SK-N-SH (cell line): ENCODE measurements around the gene LAMTOR2. TPM values are rescaled to one million over a fixed set of nuclear protein-coding genes. Genes with fewer than 3 reads are reported as not detected.

Experiments
- CTCF ChIA-PET: fragments of 300-600, 350-600 bp; formaldehyde crosslinking; extraction: SDS; loops from one replicate; lab custom pipeline; 2021; lab: Yijun Ruan, JAX
- POLR2A ChIA-PET: fragments of 350-600 bp; sonication (Branson Sonifier 250); formaldehyde crosslinking; extraction: SDS; loops from one replicate; lab custom pipeline; 2020; ENCODE audit warnings: antibody characterized with exemption, inconsistent platforms; lab: Yijun Ruan, JAX
- DNase-seq: peaks from one replicate; pipeline ENCODE4 v3.0.0; 2012
- H2AFZ ChIP-seq: fragments of 200-600 bp; sonication (generic); 2 replicates; pipeline ENCODE4 v1.8.1; 2016; ENCODE audit warnings: antibody characterized with exemption, mild to moderate bottlenecking, low read depth
- H3F3A ChIP-seq: fragments of 200-600 bp; sonication (generic); replicated peaks from 2 replicates; pipeline ENCODE3; 2016; ENCODE audit warnings: antibody characterized with exemption, mild to moderate bottlenecking; ENCODE audit not compliant: insufficient read depth
- H3K27ac ChIP-seq, 2 experiments: fragments of 200-500 bp in 1 of 2; fragments of 200-600 bp in 1 of 2; sonication (Bioruptor generic) in 1 of 2; sonication (generic), shearing (Covaris generic) in 1 of 2; 2 replicates each; pipeline versions ENCODE4 v1.5.1 to v1.6.1; 2014 to 2016; ENCODE audit warnings: low read depth in 2 of 2, inconsistent platforms in 1 of 2, low read length in 1 of 2, mild to moderate bottlenecking in 1 of 2, mixed read lengths in 1 of 2
- H3K27me3 ChIP-seq: fragments of 200-600 bp; sonication (generic), shearing (Covaris generic); 2 replicates; pipeline ENCODE4 v1.6.1; 2016; ENCODE audit warnings: mixed run types; ENCODE audit not compliant: insufficient read depth
- H3K36me3 ChIP-seq, 2 experiments: fragments of 200-500 bp in 1 of 2; fragments of 200-600 bp in 1 of 2; sonication (Bioruptor generic) in 1 of 2; sonication (generic) in 1 of 2; replicated peaks in 1 of 2; 2 replicates each; pipeline versions ENCODE3 to v1.5.1; 2014 to 2016; ENCODE audit warnings: low read length in 1 of 2, mild to moderate bottlenecking in 1 of 2; ENCODE audit not compliant: insufficient read depth in 2 of 2, control insufficient read depth in 1 of 2
- H3K4me1 ChIP-seq, 2 experiments: fragments of 200-500 bp in 1 of 2; fragments of 200-600 bp in 1 of 2; sonication (Bioruptor generic) in 1 of 2; sonication (generic), shearing (Covaris generic) in 1 of 2; 2 replicates each; pipeline versions ENCODE4 v1.5.1 to v1.6.1; 2014 to 2016; ENCODE audit warnings: low read depth in 1 of 2, low read length in 1 of 2, mixed run types in 1 of 2; ENCODE audit not compliant: insufficient read depth in 2 of 2, control insufficient read depth in 1 of 2
- H3K4me2 ChIP-seq: fragments of 200-600 bp; sonication (generic), shearing (Covaris generic); 2 replicates; pipeline ENCODE4 v1.6.1; 2017; ENCODE audit warnings: mixed run types
- H3K4me3 ChIP-seq, 2 experiments: fragments of 200-500 bp in 1 of 2; fragments of 200-600 bp in 1 of 2; sonication (Bioruptor generic) in 1 of 2; sonication (generic), shearing (Covaris generic) in 1 of 2; 2 replicates each; pipeline versions ENCODE4 v1.5.1 to v1.8.1; 2014 to 2016; ENCODE audit warnings: low read depth in 2 of 2, inconsistent platforms in 1 of 2, low read length in 1 of 2, mild to moderate bottlenecking in 1 of 2, mixed read lengths in 1 of 2, moderate library complexity in 1 of 2
- H3K79me2 ChIP-seq: fragments of 200-600 bp; sonication (generic); 2 replicates; pipeline ENCODE4 v1.8.1; 2017; ENCODE audit warnings: mild to moderate bottlenecking; ENCODE audit not compliant: insufficient read depth
- H3K9ac ChIP-seq: fragments of 200-600 bp; sonication (generic); 2 replicates; pipeline ENCODE4 v1.6.1; 2017; ENCODE audit warnings: mixed run types
- H3K9me2 ChIP-seq: fragments of 200-600 bp; sonication (generic); 2 replicates; pipeline ENCODE4 v1.6.1; 2017; ENCODE audit warnings: mixed run types
- H3K9me3 ChIP-seq: fragments of 200-600 bp; sonication (generic); 2 replicates; pipeline ENCODE4 v1.6.1; 2017; ENCODE audit warnings: mixed run types, mild to moderate bottlenecking, moderate library complexity
- H4K20me1 ChIP-seq: fragments of 200-600 bp; sonication (generic); 2 replicates; pipeline ENCODE4 v1.6.1; 2017; ENCODE audit warnings: mild to moderate bottlenecking, mixed run types; ENCODE audit not compliant: insufficient read depth
- ELF1 ChIP-seq: IDR thresholded peaks from 2 replicates; pipeline ENCODE4 v1.4.0; 2012
- EP300 ChIP-seq, 2 experiments: IDR thresholded peaks; 2 replicates each; pipeline versions ENCODE4 v1.4.0 to v1.6.1; 2012; ENCODE audit warnings: borderline replicate concordance in 1 of 2, low read depth in 1 of 2, low read length in 1 of 2
- EZH2phosphoT487 ChIP-seq: fragments of 200-600 bp; sonication (generic); IDR thresholded peaks from 2 replicates; pipeline ENCODE4 v1.6.1; 2017; ENCODE audit warnings: low read depth, mixed run types, mild to moderate bottlenecking, antibody characterized with exemption, moderate library complexity, borderline replicate concordance
- FOSL2 ChIP-seq: IDR thresholded peaks from 2 replicates; pipeline ENCODE4 v1.4.0; 2012; ENCODE audit warnings: low read depth, mild to moderate bottlenecking, moderate library complexity, borderline replicate concordance
- FOXJ3 ChIP-seq: sonication (generic); formaldehyde crosslinking; IDR thresholded peaks from 2 replicates; pipeline ENCODE4 v1.5.1; 2020; ENCODE audit warnings: mild to moderate bottlenecking, missing genetic modification reagents
- JUND ChIP-seq: IDR thresholded peaks from 2 replicates; pipeline ENCODE4 v1.4.0; 2012
- MAX ChIP-seq: IDR thresholded peaks from 2 replicates; pipeline ENCODE4 v1.4.0; 2012; ENCODE audit warnings: low read depth
- MEF2A ChIP-seq: IDR thresholded peaks from 2 replicates; pipeline ENCODE4 v1.4.0; 2012; ENCODE audit warnings: low read depth, borderline replicate concordance
- MXI1 ChIP-seq: IDR thresholded peaks from 2 replicates; pipeline ENCODE4 v1.6.1; 2012; ENCODE audit warnings: mild to moderate bottlenecking, low read depth, low read length, improper control_type of control experiment
- POLR2AphosphoS5 ChIP-seq: IDR thresholded peaks from 2 replicates; pipeline ENCODE4 v1.6.1; 2012; ENCODE audit warnings: low read depth, low read length
- RAD21 ChIP-seq: IDR thresholded peaks from 2 replicates; pipeline ENCODE4 v1.6.1; 2012; ENCODE audit warnings: mild to moderate bottlenecking, low read length
- REST ChIP-seq: IDR thresholded peaks from 2 replicates; pipeline ENCODE4 v1.6.1; 2012; ENCODE audit warnings: mild to moderate bottlenecking, low read depth, low read length, moderate library complexity
- RXRA ChIP-seq: IDR thresholded peaks from 2 replicates; pipeline ENCODE4 v1.4.0; 2012; ENCODE audit warnings: low read depth, mild to moderate bottlenecking, borderline replicate concordance
- SMC3 ChIP-seq: IDR thresholded peaks from 2 replicates; pipeline ENCODE4 v1.6.1; 2012; ENCODE audit warnings: low read depth, low read length, improper control_type of control experiment
- USF1 ChIP-seq: IDR thresholded peaks from 2 replicates; pipeline ENCODE4 v1.4.0; 2012; ENCODE audit warnings: low read depth, borderline replicate concordance
- WGBS: methylation state at CpG from one replicate; pipeline ENCODE4 v1.1.6; 2017; ENCODE audit warnings: low lambda C conversion rate; 5-methylcytosine and 5-hydroxymethylcytosine counted together
- polyA plus RNA-seq, 3 experiments: library from polyadenylated mRNA; depleted of rRNA; stranded (reverse); fragments of >200 nt; gene quantifications; 2 replicates each; pipeline ENCODE4 v1.2.3, GENCODE V29; 2012

LAMTOR2 gene
- polyA plus RNA-seq, 1 of the 3 experiments (the other 2 are of a cell fraction) = 230 TPM

GRCh38 chr1:156004843-156005584 is 49.6 kb upstream of the LAMTOR2 start:
- Histone ChIP-seq H3K27me3 (no peaks in the 10 kb centered on the region), H3K36me3 (peaks cover 12% of the 10 kb centered on the region in 2 experiments), H4K20me1 (no peaks in the 10 kb centered on the region; the same call in 1 of the 2 replicates), H3K79me2 (no peaks in the 10 kb centered on the region), H3K4me1 (peaks cover 0 to 8% of the 10 kb centered on the region in 2 experiments; a peak in 1 of 4 replicates), H3K4me2 (no peak overlapping the region), H3K27ac (no peak overlapping the region), H3F3A (peaks cover 33% of the 10 kb centered on the region), H3K9me3 (no peaks in the 10 kb centered on the region), H3K9me2 (no peaks in the 10 kb centered on the region), H2AFZ (no peak overlapping the region), H3K9ac (no peak overlapping the region), H3K4me3 (no peak overlapping the region)
- ChIA-PET CTCF (interaction anchor here (0.7 to 5.3 kb wide), 6 partner anchors 9 to 837 kb away, joined by 3 to 61 read pairs (median 3); no protein-coding TSS in a partner anchor), POLR2A (no interaction called here)
- TF ChIP-seq JUND = no peak
- TF ChIP-seq MEF2A = no peak
- TF ChIP-seq MXI1 = no peak
- TF ChIP-seq ELF1 = no peak
- TF ChIP-seq USF1 = no peak
- DNase-seq = no peak
- WGBS = 87% methylated on average over 4 of the region's 4 CpGs

- Histone ChIP-seq H3K4me2 (no peak overlapping the region), H3K27me3 (no peaks in the 10 kb centered on the region), H3K36me3 (peaks cover 26 to 29% of the 10 kb centered on the region in 2 experiments)
- 83% methylated on average over 6 of the region's 7 CpGs for WGBS
- TF ChIP-seq EZH2phosphoT487 = no peak
- TF ChIP-seq RXRA = no peak
- TF ChIP-seq MAX = no peak
- TF ChIP-seq REST = no peak
- TF ChIP-seq FOSL2 = no peak
- TF ChIP-seq FOXJ3 (CRISPR knock-in tag) = no peak
- TF ChIP-seq RAD21 = no peak
- TF ChIP-seq EP300 (IDR thresholded peaks at IDR 0.05; ENCODE audit: borderline replicate concordance in 1 of 2, low read depth in 1 of 2, low read length in 1 of 2) = no peak
- no peak for TF ChIP-seq MEF2A
- TF ChIP-seq POLR2AphosphoS5 = no peak; the same call in 1 of the 2 replicates
- TF ChIP-seq ELF1 = no peak
- no peak for TF ChIP-seq SMC3
- TF ChIP-seq, all 33 proteins: peak for 0
- H3K79me2 ChIP-seq = no peaks in the 10 kb centered on the region
- no peak overlapping the region for H2AFZ ChIP-seq
- peaks cover 47% of the 10 kb centered on the region for H3F3A ChIP-seq
- no peaks in the 10 kb centered on the region for H3K9me3 ChIP-seq
- DNase-seq = no peak
- no peaks in the 10 kb centered on the region; the same call in 1 of the 2 replicates for H4K20me1 ChIP-seq
- H3K27ac ChIP-seq = no peak overlapping the region
- peaks cover 0 to 6% of the 10 kb centered on the region in 2 experiments; a peak in 1 of 4 replicates for H3K4me1 ChIP-seq
- ChIA-PET CTCF (interaction anchor here (1.4 to 3.3 kb wide), 4 partner anchors 17 to 756 kb away, joined by 3 to 12 read pairs (median 5); no protein-coding TSS in a partner anchor), POLR2A (interaction anchor here (0.7 kb wide), 1 partner anchor 75 kb away, joined by 3 read pairs; no protein-coding TSS in a partner anchor)
- H3K4me3 ChIP-seq = no peak overlapping the region
- H3K9ac ChIP-seq = no peak overlapping the region
- no peaks in the 10 kb centered on the region for H3K9me2 ChIP-seq
Observed at GRCh38 chr1:156006666-156007376, 47.8 kb upstream of the LAMTOR2 start.
